Heart left ventricle (tissue), 13 donors: ENCODE data around the gene NR3C1.

Experiments
- CTCF ChIP-seq, 12 donors: fragments of 200-600 bp; sonication (generic) in 4 of 12; IDR thresholded peaks; one replicate each; pipeline versions ENCODE4 v1.5.0 to v1.8.0; 2018 to 2022; ENCODE audit warnings: antibody characterized with exemption in 12 of 12, mild to moderate bottlenecking in 5 of 12
- POLR2A ChIP-seq, 2 donors: fragments of 450-650 bp; IDR thresholded peaks; one replicate each; pipeline ENCODE4 v1.6.1; 2017; ENCODE audit warnings: antibody characterized with exemption in 2 of 2, mild to moderate bottlenecking in 2 of 2, moderate library complexity in 2 of 2
- donor health status: ischemic (EF 13 %, LVEDD 7.1; RV severe dilation, severe dysfunction).
- donor health status: DM: no; HTN: yes; CAD: no.
- donor health status: DM: no; HTN: no; CAD: no.
- donor health status: ischemic (EF 25% LVEDD 6.9; RV normal size, moderate dysfunction).
- donor health status: ischemic (EF 25% LVEDD 5.7; RV mildly dilated, moderate dysfunction).
- donor health status: ischemic (EF 35%, LVEDD 5.7; RV mildly dilated, moderate dysfunction).
- donor health status: nonischemic (EF 11% LVEDD 7.7; RV severe dilation, severe dysfunction).
- donor health status: DM: yes; HTN: yes; CAD: no.
- donor health status: PGD.
- donor health status: ischemic (EF 29% LVEDD 5.4; RV normal size, mild dysfunction).
- donor health status: nonischemic (EF 23%, LVEDD 6.1; RV moderate dilation, normal function).

- no peak for TF ChIP-seq CTCF (IDR thresholded peaks at IDR 0.05)
- no peak for TF ChIP-seq POLR2A (IDR thresholded peaks at IDR 0.05)
Measured at GRCh38 chr5:143235423-143235822, 168.1 kb downstream of the NR3C1 start.
